ENCODE data around the gene BTBD9.

Gene BTBD9

GRCh38 chr6:38503960-38504682, 135.6 kb downstream of the BTBD9 start:
- no peak for DNase-seq

GRCh38 chr6:38503032-38503773, 136.5 kb downstream of the BTBD9 start:
- DNase-seq = peak; percentile 86

GRCh38 chr6:38502423-38502822, 137.3 kb downstream of the BTBD9 start:
- DNase-seq = peak; percentile 14

- DNase-seq = peak; percentile 96
Observed at GRCh38 chr6:38501931-38502330, 137.8 kb downstream of the BTBD9 start.

GRCh38 chr6:38499529-38500096, 140.1 kb downstream of the BTBD9 start:
- DNase-seq = no peak

DNA sequence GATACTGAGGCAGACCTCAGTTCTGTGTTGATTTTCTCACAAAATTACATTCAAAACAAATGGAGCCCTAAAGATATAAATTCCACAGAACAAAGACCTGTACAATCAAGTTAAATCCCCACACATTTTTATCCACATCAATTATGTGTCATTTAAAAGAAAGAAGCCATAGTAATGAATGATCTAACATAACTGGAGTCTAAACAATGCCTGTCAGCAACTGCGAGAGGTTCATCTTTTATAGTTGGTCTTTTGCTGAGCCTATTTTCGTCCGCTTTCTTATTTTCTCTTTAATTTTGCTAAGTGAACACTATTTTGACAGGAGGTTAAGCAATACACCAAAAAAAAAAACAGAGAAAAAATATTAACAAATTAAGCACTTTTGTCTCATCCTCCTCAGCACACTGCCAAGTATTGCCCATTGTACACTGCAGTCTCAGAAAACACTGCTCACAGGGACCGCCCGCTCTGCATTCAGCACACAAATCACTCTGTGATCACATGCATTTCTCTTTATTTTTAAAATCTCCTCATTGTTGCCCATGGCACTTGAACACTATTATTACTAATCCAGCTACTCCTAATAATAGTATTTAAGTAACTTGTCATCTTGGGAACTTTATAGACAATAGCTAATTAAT, 140.8 kb downstream of the BTBD9 start:
- no peak for DNase-seq

- no peak for DNase-seq
Observed at GRCh38 chr6:38498085-38498484, 141.6 kb downstream of the BTBD9 start.

- DNase-seq = no peak
Observed at GRCh38 chr6:38497546-38497945, 142.2 kb downstream of the BTBD9 start.

DNA sequence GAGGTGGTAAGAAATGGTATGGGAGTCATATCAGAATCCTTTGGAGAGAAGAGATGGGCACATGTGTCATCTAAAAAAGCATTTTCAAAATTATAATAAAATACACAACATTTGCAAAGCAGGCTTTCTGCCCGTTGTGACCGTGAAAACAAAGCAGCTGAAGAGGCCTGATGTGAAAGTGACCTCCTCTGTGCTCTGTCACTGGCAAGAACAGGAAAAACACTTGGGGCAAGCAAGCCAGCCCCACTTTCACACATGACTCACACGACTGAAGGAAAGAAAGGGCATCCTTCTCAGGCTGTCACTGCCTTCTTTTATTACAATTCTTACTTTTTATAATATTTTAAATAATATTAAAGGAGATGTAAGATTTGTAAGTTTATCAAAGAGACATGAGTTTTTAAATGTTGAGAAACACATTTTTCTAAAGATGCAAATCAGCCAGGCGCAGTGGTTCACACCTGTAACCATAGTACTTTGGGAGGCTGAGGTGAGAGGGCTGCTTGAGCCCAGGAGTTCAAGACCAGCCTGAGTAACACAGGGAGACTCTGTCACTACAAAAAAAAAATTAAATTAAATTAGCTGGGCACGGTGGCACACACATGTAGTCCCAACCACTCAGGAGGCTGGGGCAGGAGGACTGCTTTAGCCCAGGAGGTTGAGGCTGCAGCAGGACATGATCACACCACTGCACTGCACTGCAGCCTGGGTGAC, 143.7 kb downstream of the BTBD9 start:
- no peak for DNase-seq

GRCh38 chr6:38495518-38495917, 144.2 kb downstream of the BTBD9 start:
- DNase-seq = no peak

DNA sequence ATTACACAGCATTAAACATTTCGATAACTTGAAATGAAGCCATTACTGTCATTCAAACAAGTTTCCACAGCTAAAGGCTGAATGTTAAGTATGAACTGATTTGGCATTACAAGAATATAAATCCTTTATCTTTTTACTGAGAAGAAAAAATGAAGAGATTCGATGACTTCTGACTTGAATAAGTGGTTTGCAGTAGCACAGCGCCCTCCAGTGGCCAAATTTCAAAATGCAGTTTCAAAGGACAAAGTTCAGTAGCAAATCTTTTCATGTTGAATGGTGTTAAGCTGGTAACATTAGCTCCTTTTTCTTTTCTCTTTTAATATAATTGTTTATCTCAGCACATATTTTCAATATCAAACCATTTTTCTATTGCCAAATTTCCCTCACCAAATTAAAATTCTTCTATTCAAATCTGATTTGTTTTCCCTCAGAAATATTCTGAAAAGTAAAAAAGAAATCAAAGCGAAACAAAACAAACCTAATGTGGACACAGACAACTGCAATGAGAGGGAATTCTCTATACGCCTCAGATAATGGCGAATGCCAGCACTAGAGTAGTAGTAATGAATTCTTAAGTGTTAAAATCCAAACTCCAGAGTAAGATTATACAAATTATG, 145.7 kb downstream of the BTBD9 start:
- DNase-seq = peak; percentile 76

- DNase-seq = no peak
Observed at GRCh38 chr6:38492031-38492430, 147.7 kb downstream of the BTBD9 start.

GRCh38 chr6:38489951-38490350, 149.8 kb downstream of the BTBD9 start:
- peak; percentile 89 for DNase-seq

- DNase-seq = no peak
Observed at GRCh38 chr6:38487423-38487822, 152.3 kb downstream of the BTBD9 start.

- no peak for DNase-seq
Observed at GRCh38 chr6:38485488-38485887, 154.2 kb downstream of the BTBD9 start.

DNA sequence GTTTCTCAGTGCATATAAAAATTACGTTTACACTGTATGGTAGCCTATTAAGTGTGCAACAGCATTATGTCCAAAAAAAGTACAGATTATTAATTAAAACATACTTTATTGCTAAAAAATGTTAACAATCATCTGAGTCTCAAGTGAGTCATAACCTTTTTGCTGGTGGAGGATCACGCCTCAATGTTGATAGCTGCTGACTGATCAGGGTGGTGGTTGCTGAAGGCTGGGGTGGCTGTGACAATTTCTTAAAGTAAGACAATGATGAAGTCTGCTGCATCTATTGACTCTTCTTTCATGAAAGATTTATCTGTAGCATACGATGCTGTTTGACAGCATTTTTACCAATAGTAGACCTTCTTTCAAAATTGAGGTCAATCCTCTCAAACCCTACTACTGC, 155.1 kb downstream of the BTBD9 start:
- DNase-seq = no peak

DNA sequence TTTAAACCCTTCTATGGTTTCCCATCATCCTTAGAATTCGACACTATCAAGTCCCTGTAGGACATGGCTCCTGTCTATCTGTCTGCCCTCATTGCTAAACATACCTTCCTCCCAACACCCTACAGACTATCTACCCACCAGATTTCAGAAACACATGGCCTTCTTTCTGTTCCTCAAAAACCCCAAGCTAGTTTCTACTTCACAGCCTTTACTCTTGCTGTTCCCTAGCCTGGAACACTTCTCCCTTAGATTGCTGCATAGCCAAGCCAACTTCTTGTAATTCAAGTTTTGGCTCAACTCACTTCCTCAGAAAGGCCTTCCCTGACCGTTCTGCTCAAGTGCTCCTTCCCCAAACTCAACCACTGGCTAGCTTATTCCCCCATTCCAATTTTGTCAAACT, 156.2 kb downstream of the BTBD9 start:
- no peak for DNase-seq

DNA sequence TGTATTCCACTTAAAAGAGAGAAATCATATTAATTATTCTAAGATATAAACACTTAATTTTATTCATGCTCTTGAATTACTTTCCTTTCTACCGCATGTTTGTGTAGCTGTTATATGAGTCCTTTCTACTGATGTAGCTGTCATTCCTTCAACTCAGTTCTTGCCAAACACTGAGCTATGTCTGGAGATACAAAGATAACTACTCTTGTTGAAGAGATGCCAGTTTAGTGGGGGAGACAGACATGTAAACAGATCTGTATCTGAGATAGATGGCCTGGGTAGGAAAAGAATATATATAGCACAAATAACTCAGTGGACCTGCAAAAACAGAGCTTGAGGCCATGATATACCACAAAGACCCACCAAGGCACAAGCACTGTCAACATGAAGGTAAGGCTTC, 157.3 kb downstream of the BTBD9 start:
- DNase-seq = no peak

DNA sequence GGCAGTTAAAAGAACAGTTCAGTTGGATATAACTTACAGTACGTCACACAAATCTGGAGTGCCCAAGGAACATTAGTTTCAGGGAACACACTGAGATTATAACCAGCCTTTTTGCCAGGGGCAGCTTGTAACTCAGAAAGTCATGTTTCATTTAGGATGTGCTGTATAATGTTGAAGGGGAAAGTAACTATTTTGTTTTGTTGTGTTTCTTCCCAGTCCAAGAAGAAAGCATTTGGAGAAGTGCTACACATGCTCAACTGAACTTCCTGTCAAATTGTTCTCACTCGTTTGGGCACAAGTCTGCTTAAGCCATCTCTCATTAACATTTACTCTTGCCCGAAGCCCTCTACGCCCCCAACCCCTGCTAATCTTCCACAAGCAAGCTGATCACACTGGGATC, 157.9 kb downstream of the BTBD9 start:
- DNase-seq = no peak

- DNase-seq = no peak
Observed at GRCh38 chr6:38481211-38481836, 158.4 kb downstream of the BTBD9 start.

GRCh38 chr6:38480036-38480435, 159.7 kb downstream of the BTBD9 start:
- no peak for DNase-seq

DNA sequence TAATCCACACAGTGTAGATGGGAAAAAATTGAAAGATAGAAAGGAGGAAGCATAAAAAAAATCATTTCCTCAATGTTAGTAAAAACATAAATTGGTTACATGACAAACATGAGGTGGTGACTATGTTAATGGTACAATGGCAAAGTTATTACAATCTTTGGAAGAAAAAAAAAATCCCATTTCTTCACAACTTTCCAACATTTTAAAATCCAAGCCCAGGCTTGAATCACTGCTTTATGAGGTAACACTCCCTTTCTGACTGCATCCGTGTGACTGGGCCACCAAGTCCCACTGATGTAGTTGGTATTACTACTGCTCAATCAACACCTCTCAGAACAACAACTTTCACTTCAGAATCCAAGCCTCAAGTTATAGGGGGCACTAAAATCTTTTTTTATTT, 160.4 kb downstream of the BTBD9 start:
- DNase-seq = no peak
